Testis (tissue), 2 donors: ENCODE results near the gene SVIL.

Source experiments
- CTCF ChIP-seq, 3 experiments: fragments of 450-650 bp in 2 of 3; fragments of 200-600 bp in 1 of 3; sonication (generic) in 1 of 3; IDR thresholded peaks; one replicate each; pipeline ENCODE4 v1.5.1; 2016 to 2019; ENCODE audit warnings: antibody characterized with exemption in 3 of 3, mild to moderate bottlenecking in 2 of 3, moderate library complexity in 1 of 3
- POLR2A ChIP-seq: fragments of 450-650 bp; IDR thresholded peaks from one replicate; pipeline ENCODE4 v1.6.1; 2017; ENCODE audit warnings: antibody characterized with exemption, mild to moderate bottlenecking, moderate library complexity

GRCh38 chr10:29437871-29438270 lies 196.9 kb downstream of the SVIL start:
- TF ChIP-seq CTCF (IDR thresholded peaks at IDR 0.05) = no peak
- no peak for TF ChIP-seq POLR2A
